PFSK-1 (cell line): ENCODE results near the gene VARS2.

ENCODE experiments used
- FOXP2 ChIP-seq: optimal IDR thresholded peaks from 2 replicates; pipeline ENCODE3; 2011; ENCODE audit warnings: borderline replicate concordance, control low read depth, inconsistent platforms; ENCODE audit not compliant: insufficient read depth; ENCODE audit errors: extremely low read length, extremely low read depth
- POLR2AphosphoS5 ChIP-seq: IDR thresholded peaks from 2 replicates; pipeline ENCODE4 v1.6.1; 2012; ENCODE audit warnings: low read depth, mild to moderate bottlenecking, control low read depth, low read length, moderate library complexity
- SIN3A ChIP-seq: IDR thresholded peaks from 2 replicates; pipeline ENCODE4 v1.6.1; 2012; ENCODE audit warnings: mild to moderate bottlenecking, low read length, moderate library complexity, borderline replicate concordance; ENCODE audit not compliant: insufficient read depth
- TAF1 ChIP-seq: IDR thresholded peaks from 2 replicates; pipeline ENCODE4 v1.6.1; 2012; ENCODE audit warnings: low read length, control low read depth, borderline replicate concordance; ENCODE audit not compliant: insufficient read depth
- TF ChIP-seq, protein P1 (sequence below), 2 experiments: IDR thresholded peaks; 2 replicates each; pipeline versions ENCODE4 v1.6.1 to v1.8.0; 2011 to 2012; ENCODE audit warnings: low read depth in 2 of 2, low read length in 2 of 2, control low read depth in 1 of 2, inconsistent platforms in 1 of 2, mild to moderate bottlenecking in 1 of 2, moderate library complexity in 1 of 2; ENCODE audit not compliant: insufficient read depth in 1 of 2

The VARS2 gene

DNA sequence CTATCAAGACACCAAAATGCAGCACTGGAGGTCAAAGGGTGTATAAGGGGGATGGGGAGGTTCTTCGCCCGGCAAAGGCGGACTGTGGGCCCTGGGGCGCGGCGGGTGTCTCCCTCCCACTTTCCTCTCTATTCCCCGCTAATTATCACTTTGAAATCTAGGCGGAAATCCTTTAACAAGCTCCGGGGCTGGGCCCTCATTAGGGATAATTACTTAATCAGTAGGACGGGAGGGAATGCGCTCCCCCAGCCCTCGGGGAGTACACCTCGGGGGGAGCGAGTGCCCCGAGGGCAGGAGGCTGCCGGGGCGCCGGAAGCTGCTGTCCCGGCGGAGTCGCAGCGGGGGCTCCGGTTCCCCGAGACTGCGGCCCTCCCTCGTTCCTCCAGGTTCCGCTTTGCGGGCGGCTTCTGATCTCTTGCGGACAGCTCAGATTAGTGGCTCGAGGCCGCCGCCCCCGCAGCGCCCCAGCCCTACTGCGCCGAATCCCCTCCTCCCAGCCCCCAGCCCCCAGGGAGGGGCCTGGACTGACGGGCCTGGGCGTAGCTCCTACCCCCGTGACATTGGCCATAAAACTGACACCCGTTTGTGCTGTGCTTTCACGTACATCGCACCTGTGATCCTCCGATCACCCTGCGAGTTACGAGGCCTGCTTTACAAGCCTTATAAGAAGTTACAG lies 41.5 kb downstream of the VARS2 start:
- TF ChIP-seq TAF1 (no peak), FOXP2 (no peak), POLR2AphosphoS5 (no peak), SIN3A (no peak)
- TF ChIP-seq, protein P1, sequence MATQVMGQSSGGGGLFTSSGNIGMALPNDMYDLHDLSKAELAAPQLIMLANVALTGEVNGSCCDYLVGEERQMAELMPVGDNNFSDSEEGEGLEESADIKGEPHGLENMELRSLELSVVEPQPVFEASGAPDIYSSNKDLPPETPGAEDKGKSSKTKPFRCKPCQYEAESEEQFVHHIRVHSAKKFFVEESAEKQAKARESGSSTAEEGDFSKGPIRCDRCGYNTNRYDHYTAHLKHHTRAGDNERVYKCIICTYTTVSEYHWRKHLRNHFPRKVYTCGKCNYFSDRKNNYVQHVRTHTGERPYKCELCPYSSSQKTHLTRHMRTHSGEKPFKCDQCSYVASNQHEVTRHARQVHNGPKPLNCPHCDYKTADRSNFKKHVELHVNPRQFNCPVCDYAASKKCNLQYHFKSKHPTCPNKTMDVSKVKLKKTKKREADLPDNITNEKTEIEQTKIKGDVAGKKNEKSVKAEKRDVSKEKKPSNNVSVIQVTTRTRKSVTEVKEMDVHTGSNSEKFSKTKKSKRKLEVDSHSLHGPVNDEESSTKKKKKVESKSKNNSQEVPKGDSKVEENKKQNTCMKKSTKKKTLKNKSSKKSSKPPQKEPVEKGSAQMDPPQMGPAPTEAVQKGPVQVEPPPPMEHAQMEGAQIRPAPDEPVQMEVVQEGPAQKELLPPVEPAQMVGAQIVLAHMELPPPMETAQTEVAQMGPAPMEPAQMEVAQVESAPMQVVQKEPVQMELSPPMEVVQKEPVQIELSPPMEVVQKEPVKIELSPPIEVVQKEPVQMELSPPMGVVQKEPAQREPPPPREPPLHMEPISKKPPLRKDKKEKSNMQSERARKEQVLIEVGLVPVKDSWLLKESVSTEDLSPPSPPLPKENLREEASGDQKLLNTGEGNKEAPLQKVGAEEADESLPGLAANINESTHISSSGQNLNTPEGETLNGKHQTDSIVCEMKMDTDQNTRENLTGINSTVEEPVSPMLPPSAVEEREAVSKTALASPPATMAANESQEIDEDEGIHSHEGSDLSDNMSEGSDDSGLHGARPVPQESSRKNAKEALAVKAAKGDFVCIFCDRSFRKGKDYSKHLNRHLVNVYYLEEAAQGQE (IDR thresholded peaks at IDR 0.05; ENCODE audit: insufficient read depth in 1 of 2, low read depth in 2 of 2, low read length in 2 of 2), result no peak

DNA sequence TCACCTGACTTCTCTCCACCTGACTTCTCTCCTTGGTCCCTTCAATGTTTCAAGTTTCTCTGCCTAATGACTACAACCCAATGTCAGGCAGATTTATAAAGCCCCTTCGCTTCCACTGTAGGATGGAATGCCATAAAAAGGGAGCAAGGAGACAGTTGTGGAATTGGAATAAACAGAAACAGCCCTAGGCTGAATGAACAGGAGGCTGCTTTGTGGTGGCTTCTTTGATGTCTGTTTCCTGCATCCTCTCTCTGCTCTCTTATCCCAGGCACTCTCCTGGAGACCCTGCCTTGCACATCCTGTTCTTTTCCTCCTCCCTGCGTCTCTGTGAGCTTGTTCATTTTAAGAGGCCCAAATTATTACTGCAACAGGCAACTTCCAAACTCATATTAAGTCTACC lies 43.7 kb downstream of the VARS2 start:
- TF ChIP-seq, protein P1 (IDR thresholded peaks at IDR 0.05; ENCODE audit: insufficient read depth in 1 of 2, low read depth in 2 of 2, low read length in 2 of 2), result no peak

DNA sequence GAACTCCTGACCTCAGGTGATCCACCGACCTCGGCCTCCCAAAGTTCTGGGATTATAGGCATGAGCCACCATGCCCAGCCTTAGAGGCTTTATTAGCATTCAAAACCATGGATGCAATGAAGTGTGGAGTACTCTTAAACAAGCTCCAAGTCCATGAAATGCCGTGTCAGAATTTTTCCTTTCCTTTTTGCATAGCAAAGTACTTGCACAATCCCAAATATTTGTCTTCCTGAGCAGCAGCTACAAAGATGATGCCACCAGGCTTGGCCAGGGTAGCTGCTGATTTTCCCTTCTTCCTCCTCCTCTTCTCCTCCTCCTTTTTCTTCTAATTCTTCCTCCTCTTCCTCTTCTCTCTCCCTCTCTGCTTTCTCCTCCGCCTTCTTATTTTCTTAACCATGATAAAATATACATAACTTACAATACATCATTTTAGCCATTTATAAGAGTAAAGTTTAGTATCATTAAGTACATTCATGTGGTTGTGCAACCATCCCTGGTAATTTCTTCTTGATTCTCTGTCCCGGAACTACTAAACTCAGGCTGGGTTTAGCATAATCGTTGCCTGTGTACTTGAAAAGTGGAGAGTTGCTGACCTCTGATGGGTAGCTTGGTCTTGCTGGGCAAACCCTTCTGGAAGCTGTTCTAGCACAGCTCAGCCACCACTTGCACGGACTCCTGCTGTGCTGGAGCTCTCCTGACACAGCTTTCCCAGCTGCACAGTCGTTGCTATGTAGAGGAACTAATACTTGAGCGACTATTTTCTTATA lies 47.1 kb downstream of the VARS2 start:
- TF ChIP-seq, protein P1 (IDR thresholded peaks at IDR 0.05; ENCODE audit: insufficient read depth in 1 of 2, low read depth in 2 of 2, low read length in 2 of 2), result no peak
- TF ChIP-seq TAF1, result no peak
- no peak for TF ChIP-seq SIN3A
- no peak for TF ChIP-seq FOXP2
- no peak for TF ChIP-seq POLR2AphosphoS5

DNA sequence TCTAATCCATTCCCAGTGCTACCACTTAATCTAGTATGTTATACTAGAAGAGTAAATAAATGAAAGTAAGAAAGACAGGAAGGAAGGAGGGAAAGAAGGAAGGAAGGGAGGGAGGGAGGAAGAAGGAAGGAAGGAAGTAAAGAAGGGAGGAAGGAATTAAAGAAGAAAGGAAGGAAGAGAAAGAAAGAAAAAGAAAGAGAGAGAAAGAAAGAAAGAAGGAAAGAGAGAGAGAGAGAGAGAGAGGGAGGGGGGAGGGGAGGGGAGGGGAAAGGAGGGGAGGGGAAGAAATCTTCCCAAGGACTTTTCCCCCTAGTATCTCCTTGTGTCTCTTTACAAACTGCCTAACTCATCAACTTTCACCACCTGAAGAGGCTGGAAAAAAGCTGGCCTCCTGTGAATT lies 48.7 kb downstream of the VARS2 start:
- TF ChIP-seq FOXP2, result no peak
- TF ChIP-seq, protein P1 (IDR thresholded peaks at IDR 0.05; ENCODE audit: insufficient read depth in 1 of 2, low read depth in 2 of 2, low read length in 2 of 2), result no peak

DNA sequence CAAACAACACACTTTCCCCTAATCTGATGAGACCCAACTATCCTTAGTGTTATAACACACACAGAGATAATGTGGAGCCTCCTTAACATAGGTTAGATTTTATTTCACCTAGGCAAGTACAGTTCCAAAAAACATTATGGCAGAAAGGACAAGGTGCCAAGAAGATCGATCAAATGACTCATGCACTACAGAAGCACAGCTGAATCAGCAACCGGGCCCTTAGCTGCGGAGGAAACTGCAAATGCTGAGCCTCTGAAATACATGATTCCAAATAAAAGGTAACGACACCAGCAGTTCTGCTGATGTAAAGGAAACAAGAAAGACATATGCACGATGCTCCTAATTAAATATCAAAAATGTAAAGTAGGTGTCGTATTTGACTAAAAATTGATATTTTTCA lies 49.6 kb downstream of the VARS2 start:
- TF ChIP-seq POLR2AphosphoS5 (no peak), FOXP2 (no peak), TAF1 (no peak), SIN3A (no peak)
- TF ChIP-seq, protein P1 (IDR thresholded peaks at IDR 0.05; ENCODE audit: insufficient read depth in 1 of 2, low read depth in 2 of 2, low read length in 2 of 2), result no peak
